Measurements from ENCODE around the gene LPAR1.
"Not testable (repeated sequence)": the region's sequence is repeated elsewhere in the genome, so short reads cannot be mapped to it uniquely, and the experiment has no call there.

LPAR1 gene

GRCh38 chr9:110861370-110862110, 176.7 kb downstream of the LPAR1 start:
- DNase-seq, result not testable (repeated sequence)

DNA sequence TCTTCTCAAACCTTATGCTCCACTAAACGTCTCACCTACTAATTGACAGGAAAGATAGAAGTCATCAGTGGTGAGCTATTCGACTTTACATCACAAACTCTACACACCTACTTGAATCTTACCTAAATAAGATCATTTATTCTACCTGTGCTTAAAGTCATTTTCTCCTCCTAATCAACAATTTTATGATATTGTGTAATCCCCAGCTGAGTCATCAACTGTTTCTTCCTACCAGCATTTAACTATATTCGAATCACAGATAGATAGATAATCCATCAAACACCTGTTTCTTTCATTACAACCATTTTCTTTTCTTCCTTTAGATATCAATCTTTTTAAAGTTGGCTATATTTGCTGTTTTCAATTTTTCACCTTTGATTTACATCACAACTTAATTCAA, 181.5 kb downstream of the LPAR1 start:
- no peak for DNase-seq

- no peak for DNase-seq
Measured at GRCh38 chr9:110850401-110851135, 187.7 kb downstream of the LPAR1 start.

DNA sequence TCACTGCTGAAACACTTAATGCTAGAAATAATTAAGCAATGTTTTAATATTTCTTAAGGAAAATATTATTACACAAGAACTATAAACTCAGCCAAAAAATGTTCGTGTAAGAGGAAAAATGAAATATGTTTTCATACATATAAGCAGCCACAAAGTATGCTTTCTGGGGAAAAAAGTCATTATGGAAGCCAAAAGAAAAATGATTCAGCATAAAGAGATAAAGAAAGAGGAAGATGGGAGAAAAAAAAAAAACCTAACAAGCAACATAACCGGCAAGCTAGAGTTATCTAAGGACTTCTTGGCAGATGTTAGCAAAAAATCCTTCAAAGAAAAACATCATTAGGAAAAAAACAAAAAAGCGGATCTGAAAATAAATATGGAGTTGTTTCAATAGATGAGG, 190.6 kb downstream of the LPAR1 start:
- DNase-seq, result no peak

GRCh38 chr9:110846215-110846614, 192.1 kb downstream of the LPAR1 start:
- no peak for DNase-seq

DNA sequence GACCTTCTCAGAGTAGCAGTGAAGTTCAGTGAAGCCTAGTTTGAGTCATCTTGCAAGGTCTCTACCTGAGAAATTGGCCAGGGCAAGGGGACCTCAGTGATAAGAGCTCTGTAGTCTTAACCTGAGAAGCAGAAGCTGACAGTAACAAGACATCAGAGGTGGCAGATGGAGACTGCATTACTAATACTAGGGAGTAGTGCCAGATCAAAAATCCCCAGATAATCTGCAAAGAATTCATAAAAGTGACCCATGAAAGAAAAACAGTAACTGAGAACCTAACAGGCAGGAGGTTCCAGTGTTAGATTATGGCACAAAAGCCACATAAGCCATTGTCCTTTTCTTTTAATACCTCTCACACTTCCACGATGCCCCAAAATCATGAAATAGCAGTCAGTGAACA, 194.1 kb downstream of the LPAR1 start:
- no peak for DNase-seq

DNA sequence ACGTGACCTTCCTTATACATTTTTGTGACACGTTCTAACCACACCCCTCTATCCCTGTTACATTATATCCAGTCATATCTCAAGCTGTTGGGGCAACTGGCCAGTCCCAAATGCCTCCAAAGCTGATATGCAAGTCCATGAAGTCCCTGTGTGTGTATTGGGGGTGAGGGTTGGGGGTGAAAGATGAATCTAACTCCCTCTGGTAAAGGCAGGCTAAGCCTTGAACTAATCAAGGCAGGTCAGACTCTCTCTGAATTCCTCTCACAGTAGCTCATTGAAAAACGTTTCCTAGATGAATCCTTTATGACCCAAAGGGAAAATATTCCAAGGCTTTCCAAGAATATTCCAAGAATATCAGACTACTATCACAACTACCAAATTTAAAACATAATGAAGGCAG, 195.3 kb downstream of the LPAR1 start:
- no peak for DNase-seq

DNA sequence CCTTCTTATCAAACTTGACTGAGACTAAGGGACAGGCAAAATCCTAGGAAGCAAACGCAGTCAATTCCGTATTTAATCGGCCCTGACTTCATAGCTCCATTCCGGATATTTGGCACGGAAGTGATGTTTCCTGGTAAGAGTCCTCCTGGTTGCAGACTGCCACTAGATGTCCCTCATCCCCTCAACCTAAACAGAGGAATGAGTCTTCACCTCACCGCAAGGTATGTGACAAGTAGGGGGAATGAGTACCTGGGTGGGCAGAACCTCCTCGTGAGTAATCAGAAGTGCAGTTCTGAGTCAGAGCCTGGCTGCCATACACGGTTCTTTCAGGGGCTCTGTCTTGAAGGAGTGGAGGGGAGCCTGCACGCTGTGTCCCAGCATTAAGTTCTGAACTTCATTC, 196.1 kb downstream of the LPAR1 start:
- DNase-seq, result no peak

- DNase-seq, result no peak
Measured at GRCh38 chr9:110837401-110838005, 200.8 kb downstream of the LPAR1 start.

- no peak for DNase-seq
Measured at GRCh38 chr9:110835859-110836271, 202.4 kb downstream of the LPAR1 start.

DNA sequence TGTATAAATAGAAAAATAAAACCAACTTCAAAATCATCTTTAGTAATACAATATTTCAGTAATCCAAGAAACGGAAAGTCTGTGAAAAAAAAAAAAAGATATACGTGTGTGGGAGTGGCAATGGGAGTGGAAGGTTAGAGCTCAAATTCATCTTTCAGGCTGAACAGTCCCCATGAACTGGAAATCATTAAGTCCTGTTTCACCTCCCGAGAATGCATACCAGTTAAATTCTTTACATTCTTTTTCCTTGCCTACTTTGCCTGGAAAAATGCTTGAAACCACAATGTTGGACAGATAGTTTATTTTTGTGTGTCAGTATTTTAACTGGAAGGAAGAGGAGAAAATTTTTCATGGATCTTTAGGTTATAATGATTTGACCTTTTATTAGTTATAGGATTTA, 202.9 kb downstream of the LPAR1 start:
- DNase-seq, result no peak

DNA sequence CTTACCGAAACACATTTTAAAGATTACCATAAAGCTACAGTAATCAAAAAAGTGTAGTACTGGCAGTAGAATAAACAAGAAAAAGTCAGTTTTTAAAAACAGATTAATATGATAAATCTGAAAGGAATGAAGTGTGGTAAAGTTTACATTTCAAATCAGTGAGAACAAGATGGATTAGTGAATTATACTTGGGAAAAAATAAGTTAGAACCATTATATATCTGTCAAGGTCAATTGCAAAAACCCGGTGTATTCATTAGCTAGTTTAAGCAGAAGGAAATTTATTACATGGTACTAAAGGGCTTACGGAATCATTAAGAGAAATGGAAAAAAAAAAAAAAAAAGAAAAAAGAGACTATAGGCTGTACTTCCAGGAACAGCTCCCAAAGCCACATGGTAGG, 205.3 kb downstream of the LPAR1 start:
- no peak for DNase-seq

DNA sequence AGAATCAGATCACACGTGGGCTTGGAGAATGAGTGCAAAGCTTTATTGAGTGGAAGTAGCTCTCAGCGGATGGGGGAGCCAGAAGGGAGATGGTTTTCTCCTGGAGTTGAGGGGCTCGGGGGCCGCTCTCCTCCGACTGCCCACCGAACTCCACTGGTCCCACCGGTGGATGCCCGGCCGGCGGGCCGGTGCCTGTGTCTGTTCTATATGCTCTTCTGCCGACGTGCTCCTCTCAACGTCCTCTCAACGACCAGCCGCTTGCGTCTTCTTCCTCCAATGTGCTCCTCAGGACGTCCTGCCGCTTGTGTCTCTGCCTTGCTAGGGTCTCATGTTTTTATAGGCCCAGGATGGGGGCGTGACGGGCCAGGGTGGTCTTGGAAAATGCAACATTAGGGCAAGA, 207.8 kb downstream of the LPAR1 start:
- DNase-seq, result no peak

DNA sequence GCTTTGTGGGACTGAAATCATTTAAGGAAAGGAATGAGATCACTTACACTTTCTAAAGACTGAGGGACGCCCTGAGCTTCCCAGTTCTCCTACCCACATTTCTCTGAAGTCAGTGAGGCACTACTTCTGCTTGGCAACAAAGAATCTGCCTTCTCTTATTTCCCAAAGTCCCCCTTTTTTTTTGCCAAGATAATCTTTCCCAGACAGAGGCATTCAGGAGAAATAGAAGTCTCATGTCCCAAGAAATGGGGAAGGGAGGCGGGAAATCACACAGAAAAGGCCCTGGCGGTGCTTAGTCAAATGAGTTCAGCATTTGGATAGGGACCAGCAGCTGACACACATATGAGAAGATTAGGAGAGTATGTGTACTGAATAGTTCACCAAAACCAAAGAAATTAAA, 210.0 kb downstream of the LPAR1 start:
- no peak for DNase-seq

DNA sequence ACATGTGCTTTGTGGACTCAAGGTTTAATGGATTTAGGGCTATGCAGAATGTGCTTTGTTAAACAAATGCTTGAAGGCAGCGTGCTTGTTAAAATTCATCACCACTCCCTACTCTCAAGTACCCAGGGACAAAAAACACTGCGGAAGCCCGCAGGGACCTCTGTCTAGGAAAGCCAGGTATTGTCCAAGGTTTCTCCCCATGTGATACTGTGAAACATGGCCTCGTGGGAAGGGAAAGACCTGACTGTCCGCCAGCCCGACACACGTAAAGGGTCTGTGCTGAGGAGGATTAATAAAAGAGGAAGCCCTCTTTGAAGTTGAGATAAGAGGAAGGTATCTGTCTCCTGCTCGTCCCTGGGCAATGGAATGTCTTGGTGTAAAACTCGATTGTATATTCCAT, 211.9 kb downstream of the LPAR1 start:
- not testable (repeated sequence) for DNase-seq

GRCh38 chr9:110825950-110826349, 212.3 kb downstream of the LPAR1 start:
- no peak for DNase-seq

GRCh38 chr9:110825129-110825528, 213.1 kb downstream of the LPAR1 start:
- not testable (repeated sequence) for DNase-seq
